HepG2 (cell line): ENCODE measurements around the gene MAFB. TPM values are rescaled to one million over a fixed set of nuclear protein-coding genes. Genes with fewer than 3 reads are reported as not detected.

Experiments used
- ARID3A ChIP-seq: IDR thresholded peaks from 2 replicates; pipeline ENCODE4 v1.6.1; 2012; ENCODE audit warnings: low read depth, low read length, improper control_type of control experiment
- ARNT ChIP-seq: fragments of 450-650 bp; IDR thresholded peaks from 2 replicates; pipeline ENCODE4 v1.6.1; 2017
- ATM ChIP-seq: fragments of 450-650 bp; IDR thresholded peaks from 2 replicates; pipeline ENCODE4 v1.7.1; 2017; ENCODE audit warnings: mild to moderate bottlenecking, borderline replicate concordance
- CTCF ChIP-seq: sonication (generic); formaldehyde crosslinking; IDR thresholded peaks from 2 replicates; pipeline ENCODE4 v1.5.0; 2020; ENCODE audit warnings: mild to moderate bottlenecking, missing genetic modification reagents, moderate library complexity
- EEA1 ChIP-seq: sonication (generic); formaldehyde crosslinking; IDR thresholded peaks from 2 replicates; pipeline ENCODE4 v1.5.1; 2020; ENCODE audit warnings: mild to moderate bottlenecking, missing genetic modification reagents, borderline replicate concordance
- HDAC6 ChIP-seq: fragments of 200-600 bp; sonication (generic); IDR thresholded peaks from 2 replicates; pipeline ENCODE4 v1.7.0; 2017; ENCODE audit warnings: mild to moderate bottlenecking, antibody characterized with exemption, low read length, low read depth
- MIER2 ChIP-seq: IDR thresholded peaks from 2 replicates; pipeline ENCODE4 v1.6.1; 2016; ENCODE audit warnings: missing biosample characterization, missing genetic modification reagents
- MTERF4 ChIP-seq: sonication (generic); formaldehyde crosslinking; IDR thresholded peaks from 2 replicates; pipeline ENCODE4 v1.8.0; 2023; ENCODE audit warnings: mild to moderate bottlenecking, missing genetic modification reagents
- MYC ChIP-seq: sonication (generic); formaldehyde crosslinking; IDR thresholded peaks from 2 replicates; pipeline ENCODE4 v1.9.0; 2021; ENCODE audit warnings: missing genetic modification reagents, borderline replicate concordance
- PREB ChIP-seq: sonication (generic); formaldehyde crosslinking; IDR thresholded peaks from 2 replicates; pipeline ENCODE4 v1.4.0; 2020; ENCODE audit warnings: missing genetic modification reagents
- SP140L ChIP-seq: sonication (generic); formaldehyde crosslinking; IDR thresholded peaks from 2 replicates; pipeline ENCODE4 v1.4.0; 2020; ENCODE audit warnings: missing genetic modification reagents, borderline replicate concordance
- TCF7L2 ChIP-seq: IDR thresholded peaks from 2 replicates; pipeline ENCODE4 v1.6.1; 2011; ENCODE audit warnings: mild to moderate bottlenecking, low read depth, low read length, moderate library complexity
- TMF1 ChIP-seq: sonication (generic); formaldehyde crosslinking; IDR thresholded peaks from 2 replicates; pipeline ENCODE4 v1.8.1; 2022; ENCODE audit warnings: low read depth, missing genetic modification reagents
- ZBED4 ChIP-seq: sonication (generic); formaldehyde crosslinking; IDR thresholded peaks from 2 replicates; pipeline ENCODE4 v1.4.0; 2020; ENCODE audit warnings: missing genetic modification reagents, borderline replicate concordance
- ZFAT ChIP-seq: sonication (generic); formaldehyde crosslinking; conservative IDR thresholded peaks from 2 replicates; pipeline ENCODE4 v1.8.1; 2023; ENCODE audit warnings: missing genetic modification reagents, inconsistent platforms
- ZNF558 ChIP-seq: sonication (generic); formaldehyde crosslinking; IDR thresholded peaks from 2 replicates; pipeline ENCODE4 v1.9.0; 2022; ENCODE audit warnings: mild to moderate bottlenecking, missing genetic modification reagents, borderline replicate concordance
- polyA plus RNA-seq, 8 experiments: library from polyadenylated mRNA; depleted of rRNA in 3 of 8; stranded (reverse) in 7 of 8; unstranded in 1 of 8; fragments of >200 nt; fragmentation: Illumina TruSeq in 4 of 8; extraction: Trizol in 4 of 8; gene quantifications; 2 replicates each; pipeline versions ENCODE4 v1.2.1 to v1.2.3, GENCODE V29; 2011 to 2016; ENCODE audit warnings: low read depth in 4 of 8, missing spikeins in 1 of 8, mixed read lengths in 1 of 8; ENCODE audit not compliant: insufficient read depth in 1 of 8
- total RNA-seq, 5 experiments: library from RNA; depleted of rRNA; stranded (reverse); fragments of >200 nt; fragmentation: Illumina TruSeq; extraction: Trizol; gene quantifications; 2 replicates each; pipeline ENCODE4 v1.2.3, GENCODE V29; 2016; ENCODE audit warnings: low read depth in 1 of 5

MAFB gene
- total and polyA plus RNA-seq, 2 of the 13 experiments (the other 11 are each of a cell fraction or from before 2014, with no cell fraction given), result 0.08 to 0.11 TPM

GRCh38 chr20:40688129-40689099 lies 622 bp downstream of the MAFB start (continued):
- TF ChIP-seq MYC (CRISPR knock-in tag), result 0 out of 2 replicates have a peak, but pooled peaks have one; percentile 21
- TF ChIP-seq ARID3A, result no peak
- no peak for TF ChIP-seq ZNF558 (CRISPR knock-in tag)
- 0 out of 2 replicates have a peak, but pooled peaks have one; percentile 29 for TF ChIP-seq ZFAT (CRISPR knock-in tag)
- no peak for TF ChIP-seq ATM
- no peak for TF ChIP-seq TCF7L2
- TF ChIP-seq TMF1 (CRISPR knock-in tag), result no peak
- TF ChIP-seq MTERF4 (CRISPR knock-in tag), result no peak
- TF ChIP-seq ZBED4, result no peak
- no peak for TF ChIP-seq CTCF (CRISPR knock-in tag)
- TF ChIP-seq SP140L, result no peak
- TF ChIP-seq PREB (CRISPR knock-in tag), result no peak
- TF ChIP-seq ARNT, result no peak
- no peak for TF ChIP-seq EEA1
- TF ChIP-seq MIER2 (CRISPR knock-in tag), result no peak
- TF ChIP-seq HDAC6, result 0 out of 2 replicates have a peak, but pooled peaks have one; percentile 55
